Skeletal muscle cell (primary cell): ENCODE measurements around the gene C1orf53.

Experiments used
- DNase-seq: peaks from one replicate; pipeline ENCODE4 v3.0.0-alpha.2; 2010; ENCODE audit warnings: low read depth
- H3K4me3 ChIP-seq: 2 replicates; pipeline ENCODE4 v1.5.1; 2011; ENCODE audit warnings: low read depth, mild to moderate bottlenecking, control low read depth, low read length, moderate library complexity

The C1orf53 gene

GRCh38 chr1:197905699-197906351 lies 3.4 kb downstream of the C1orf53 start:
- H3K4me3 ChIP-seq: no peak overlapping the region
- no peak for DNase-seq

- DNase-seq: no peak
- no peak overlapping the region for H3K4me3 ChIP-seq
Observed at GRCh38 chr1:197907846-197908616, 5.6 kb downstream of the C1orf53 start.

- peak overlapping the region; percentile 10 for H3K4me3 ChIP-seq
- DNase-seq: no peak
Observed at GRCh38 chr1:197908716-197909220, 6.3 kb downstream of the C1orf53 start.

- no peak for DNase-seq
- H3K4me3 ChIP-seq: no peak overlapping the region
Observed at GRCh38 chr1:197909384-197909783, 7.0 kb downstream of the C1orf53 start.

GRCh38 chr1:197910120-197910991 lies 7.9 kb downstream of the C1orf53 start:
- H3K4me3 ChIP-seq: no peak overlapping the region
- DNase-seq: no peak

GRCh38 chr1:197911111-197911856 lies 8.9 kb downstream of the C1orf53 start:
- DNase-seq: no peak
- H3K4me3 ChIP-seq: no peak overlapping the region

GRCh38 chr1:197911857-197912696 lies 9.6 kb downstream of the C1orf53 start:
- DNase-seq: no peak
- H3K4me3 ChIP-seq: peak overlapping the region; percentile 11

GRCh38 chr1:197912739-197913494 lies 10.5 kb downstream of the C1orf53 start:
- DNase-seq: no peak
- H3K4me3 ChIP-seq: no peak overlapping the region

- DNase-seq: no peak
- no peak overlapping the region for H3K4me3 ChIP-seq
Observed at GRCh38 chr1:197913495-197914276, 11.3 kb downstream of the C1orf53 start.

GRCh38 chr1:197914510-197914909 lies 12.1 kb downstream of the C1orf53 start:
- no peak for DNase-seq
- no peak overlapping the region for H3K4me3 ChIP-seq

- H3K4me3 ChIP-seq: peak overlapping the region; percentile 41
- DNase-seq: no peak
Observed at GRCh38 chr1:197915260-197915861, 12.9 kb downstream of the C1orf53 start.

GRCh38 chr1:197915862-197916499 lies 13.6 kb downstream of the C1orf53 start:
- peak overlapping the region; percentile 41 for H3K4me3 ChIP-seq
- DNase-seq: no peak

- peak overlapping the region; percentile 41 for H3K4me3 ChIP-seq
- no peak for DNase-seq
Observed at GRCh38 chr1:197916500-197916983, 14.1 kb downstream of the C1orf53 start.

- DNase-seq: no peak
- peak overlapping the region; percentile 38 for H3K4me3 ChIP-seq
Observed at GRCh38 chr1:197917805-197918651, 15.6 kb downstream of the C1orf53 start.

GRCh38 chr1:197918807-197919345 lies 16.4 kb downstream of the C1orf53 start:
- DNase-seq: no peak
- H3K4me3 ChIP-seq: no peak overlapping the region
